SK-N-SH treated with all-trans-retinoic acid at 6 μM for 48 hours (cell line): ENCODE data around the gene COL24A1.

ENCODE experiments used
- ATAC-seq: fragments of 200-7000 bp; cut with Tn5 transposase; 3 replicates; pipeline ENCODE4 v1.9.1; 2020; ENCODE audit warnings: mild to moderate bottlenecking, moderate library complexity
- ARNTL ChIP-seq: fragments of 450-650 bp; formaldehyde crosslinking; IDR thresholded peaks from 2 replicates; pipeline ENCODE4 v1.5.0; 2020; ENCODE audit warnings: low read depth, mild to moderate bottlenecking, moderate library complexity, borderline replicate concordance
- CSDC2 ChIP-seq: fragments of 250-450 bp; sonication (Bioruptor Pico); IDR thresholded peaks from 2 replicates; pipeline ENCODE4 v1.5.0; 2020; ENCODE audit warnings: mild to moderate bottlenecking, moderate library complexity
- ESRRG ChIP-seq: fragments of 250-450 bp; sonication (Bioruptor Pico); IDR thresholded peaks from 2 replicates; pipeline ENCODE4 v1.6.1; 2021; ENCODE audit warnings: mild to moderate bottlenecking
- GLIS3 ChIP-seq: fragments of 250-450 bp; sonication (Bioruptor Pico); IDR thresholded peaks from 2 replicates; pipeline ENCODE4 v1.5.0; 2020; ENCODE audit warnings: mild to moderate bottlenecking, moderate library complexity
- ISL1 ChIP-seq: fragments of 250-450 bp; sonication (Bioruptor Pico); IDR thresholded peaks from 2 replicates; pipeline ENCODE4 v2.1.2; 2022; ENCODE audit warnings: mild to moderate bottlenecking, moderate library complexity
- RARB ChIP-seq: fragments of 250-450 bp; sonication (Bioruptor Pico); IDR thresholded peaks from 2 replicates; pipeline ENCODE4 v1.8.0; 2021; ENCODE audit warnings: mild to moderate bottlenecking, moderate library complexity
- SNAI2 ChIP-seq: fragments of 250-450 bp; sonication (Bioruptor Pico); IDR thresholded peaks from 2 replicates; pipeline ENCODE4 v1.5.0; 2020; ENCODE audit warnings: mild to moderate bottlenecking, moderate library complexity
- TCF4 ChIP-seq: fragments of 250-450 bp; sonication (Bioruptor Pico); IDR thresholded peaks from 2 replicates; pipeline ENCODE4 v1.8.0; 2021; ENCODE audit warnings: mild to moderate bottlenecking, moderate library complexity, borderline replicate concordance
- TOX ChIP-seq: fragments of 250-450 bp; sonication (Bioruptor Pico); IDR thresholded peaks from 2 replicates; pipeline ENCODE4 v1.8.0; 2021; ENCODE audit warnings: mild to moderate bottlenecking, moderate library complexity, borderline replicate concordance
- ZC3H10 ChIP-seq: fragments of 250-450 bp; sonication (Bioruptor Pico); IDR thresholded peaks from 2 replicates; pipeline ENCODE4 v1.5.1; 2021; ENCODE audit warnings: mild to moderate bottlenecking, moderate library complexity
- ZFP3 ChIP-seq: fragments of 250-450 bp; sonication (Bioruptor Pico); IDR thresholded peaks from 2 replicates; pipeline ENCODE4 v1.5.0; 2020; ENCODE audit warnings: mild to moderate bottlenecking, moderate library complexity
- ZFP30 ChIP-seq: fragments of 450-650 bp; formaldehyde crosslinking; IDR thresholded peaks from 2 replicates; pipeline ENCODE4 v1.5.0; 2022; ENCODE audit warnings: mild to moderate bottlenecking, moderate library complexity
- ZNF565 ChIP-seq: fragments of 450-650 bp; formaldehyde crosslinking; conservative IDR thresholded peaks from 2 replicates; pipeline ENCODE4 v1.5.0; 2020; ENCODE audit warnings: low read depth, mild to moderate bottlenecking, moderate library complexity
- ZNF70 ChIP-seq: fragments of 450-650 bp; formaldehyde crosslinking; IDR thresholded peaks from 2 replicates; pipeline ENCODE4 v1.5.0; 2020; ENCODE audit warnings: mild to moderate bottlenecking, moderate library complexity
- TF ChIP-seq, protein P1 (sequence below): fragments of 250-450 bp; sonication (Bioruptor Pico); IDR thresholded peaks from 2 replicates; pipeline ENCODE4 v1.5.0; 2020; ENCODE audit warnings: mild to moderate bottlenecking, moderate library complexity
- TF ChIP-seq, protein P2 (sequence below): fragments of 250-450 bp; sonication (Bioruptor Pico); IDR thresholded peaks from 2 replicates; pipeline ENCODE4 v1.8.0; 2020; ENCODE audit warnings: mild to moderate bottlenecking, moderate library complexity, borderline replicate concordance
- TF ChIP-seq, protein P3 (sequence below): fragments of 250-450 bp; sonication (Bioruptor Pico); IDR thresholded peaks from 2 replicates; pipeline ENCODE4 v1.5.1; 2020; ENCODE audit warnings: low read depth, mild to moderate bottlenecking, moderate library complexity
- TF ChIP-seq, protein P4 (sequence below): fragments of 250-450 bp; sonication (Bioruptor Pico); IDR thresholded peaks from 2 replicates; pipeline ENCODE4 v1.8.0; 2021; ENCODE audit warnings: low read depth, mild to moderate bottlenecking, moderate library complexity, borderline replicate concordance

The COL24A1 gene

DNA sequence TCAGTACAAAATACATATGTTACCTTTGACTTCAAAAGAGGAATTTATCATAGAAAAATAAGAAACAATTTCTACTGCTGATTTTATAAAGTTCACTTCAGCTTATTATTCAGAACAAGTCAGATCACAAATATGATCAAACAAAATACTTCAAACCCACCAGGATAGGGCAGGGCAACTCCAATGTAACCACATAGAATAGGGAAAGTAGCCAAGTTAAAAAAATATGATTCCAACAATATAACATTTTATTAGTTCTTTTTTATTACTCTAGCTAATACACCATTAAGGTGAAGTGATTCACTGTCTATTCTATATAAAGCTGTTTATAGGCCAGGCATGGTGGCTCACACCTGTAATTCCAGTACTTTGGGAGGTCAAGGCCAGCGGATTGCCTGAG, 393.8 kb downstream of the COL24A1 start (continued):
- TF ChIP-seq, protein P1, sequence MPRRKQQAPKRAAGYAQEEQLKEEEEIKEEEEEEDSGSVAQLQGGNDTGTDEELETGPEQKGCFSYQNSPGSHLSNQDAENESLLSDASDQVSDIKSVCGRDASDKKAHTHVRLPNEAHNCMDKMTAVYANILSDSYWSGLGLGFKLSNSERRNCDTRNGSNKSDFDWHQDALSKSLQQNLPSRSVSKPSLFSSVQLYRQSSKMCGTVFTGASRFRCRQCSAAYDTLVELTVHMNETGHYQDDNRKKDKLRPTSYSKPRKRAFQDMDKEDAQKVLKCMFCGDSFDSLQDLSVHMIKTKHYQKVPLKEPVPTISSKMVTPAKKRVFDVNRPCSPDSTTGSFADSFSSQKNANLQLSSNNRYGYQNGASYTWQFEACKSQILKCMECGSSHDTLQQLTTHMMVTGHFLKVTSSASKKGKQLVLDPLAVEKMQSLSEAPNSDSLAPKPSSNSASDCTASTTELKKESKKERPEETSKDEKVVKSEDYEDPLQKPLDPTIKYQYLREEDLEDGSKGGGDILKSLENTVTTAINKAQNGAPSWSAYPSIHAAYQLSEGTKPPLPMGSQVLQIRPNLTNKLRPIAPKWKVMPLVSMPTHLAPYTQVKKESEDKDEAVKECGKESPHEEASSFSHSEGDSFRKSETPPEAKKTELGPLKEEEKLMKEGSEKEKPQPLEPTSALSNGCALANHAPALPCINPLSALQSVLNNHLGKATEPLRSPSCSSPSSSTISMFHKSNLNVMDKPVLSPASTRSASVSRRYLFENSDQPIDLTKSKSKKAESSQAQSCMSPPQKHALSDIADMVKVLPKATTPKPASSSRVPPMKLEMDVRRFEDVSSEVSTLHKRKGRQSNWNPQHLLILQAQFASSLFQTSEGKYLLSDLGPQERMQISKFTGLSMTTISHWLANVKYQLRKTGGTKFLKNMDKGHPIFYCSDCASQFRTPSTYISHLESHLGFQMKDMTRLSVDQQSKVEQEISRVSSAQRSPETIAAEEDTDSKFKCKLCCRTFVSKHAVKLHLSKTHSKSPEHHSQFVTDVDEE (CRISPR knock-in tag), result no peak
- TF ChIP-seq SNAI2 (CRISPR knock-in tag) (no peak), CSDC2 (CRISPR knock-in tag) (no peak), RARB (CRISPR knock-in tag) (no peak)
- TF ChIP-seq, all 23 proteins: peak for 0

DNA sequence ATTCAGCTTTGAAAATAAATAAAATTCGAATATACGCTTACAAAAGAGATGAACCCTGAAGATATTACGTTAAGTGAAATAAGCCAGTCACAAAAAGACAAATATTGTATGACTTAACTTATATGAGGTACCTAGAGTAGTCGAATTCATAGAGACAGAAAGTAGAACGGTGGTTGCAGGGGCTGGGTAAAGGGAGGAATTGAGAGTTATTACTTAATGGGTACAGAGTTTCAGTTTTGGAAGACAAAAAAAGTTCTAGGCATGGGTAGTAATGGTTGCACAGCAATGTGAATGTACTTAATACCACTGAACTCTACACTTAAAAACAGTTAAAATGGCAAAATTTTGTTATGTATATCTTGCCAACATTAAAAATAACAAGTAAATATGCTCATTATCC, 399.7 kb downstream of the COL24A1 start:
- TF ChIP-seq CSDC2 (CRISPR knock-in tag) (no peak), ZNF70 (CRISPR knock-in tag) (no peak), ZFP30 (CRISPR knock-in tag) (no peak), ZNF565 (CRISPR knock-in tag) (no peak)
- TF ChIP-seq, protein P1 (CRISPR knock-in tag), result no peak
- TF ChIP-seq, protein P2, sequence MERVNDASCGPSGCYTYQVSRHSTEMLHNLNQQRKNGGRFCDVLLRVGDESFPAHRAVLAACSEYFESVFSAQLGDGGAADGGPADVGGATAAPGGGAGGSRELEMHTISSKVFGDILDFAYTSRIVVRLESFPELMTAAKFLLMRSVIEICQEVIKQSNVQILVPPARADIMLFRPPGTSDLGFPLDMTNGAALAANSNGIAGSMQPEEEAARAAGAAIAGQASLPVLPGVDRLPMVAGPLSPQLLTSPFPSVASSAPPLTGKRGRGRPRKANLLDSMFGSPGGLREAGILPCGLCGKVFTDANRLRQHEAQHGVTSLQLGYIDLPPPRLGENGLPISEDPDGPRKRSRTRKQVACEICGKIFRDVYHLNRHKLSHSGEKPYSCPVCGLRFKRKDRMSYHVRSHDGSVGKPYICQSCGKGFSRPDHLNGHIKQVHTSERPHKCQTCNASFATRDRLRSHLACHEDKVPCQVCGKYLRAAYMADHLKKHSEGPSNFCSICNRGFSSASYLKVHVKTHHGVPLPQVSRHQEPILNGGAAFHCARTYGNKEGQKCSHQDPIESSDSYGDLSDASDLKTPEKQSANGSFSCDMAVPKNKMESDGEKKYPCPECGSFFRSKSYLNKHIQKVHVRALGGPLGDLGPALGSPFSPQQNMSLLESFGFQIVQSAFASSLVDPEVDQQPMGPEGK (CRISPR knock-in tag), result no peak
- ATAC-seq, result no peak

DNA sequence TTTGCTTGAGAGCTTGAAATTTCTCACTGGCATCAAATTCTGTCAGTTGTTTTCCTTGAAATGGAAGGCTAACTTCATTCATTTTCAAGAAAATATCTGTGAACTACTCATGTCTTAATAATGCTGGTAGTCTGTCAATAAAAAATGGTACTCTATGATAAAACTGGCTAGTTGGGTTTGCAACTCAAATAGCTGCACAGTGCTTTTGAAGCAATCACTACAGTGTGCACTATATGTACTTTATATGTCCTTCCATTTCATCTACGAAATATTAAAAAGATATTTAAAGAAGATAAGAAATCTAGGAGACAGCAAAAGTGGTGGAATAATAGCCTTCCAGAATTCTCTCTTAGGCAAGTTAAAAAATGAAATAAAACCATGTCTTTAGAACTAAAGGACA, 408.5 kb downstream of the COL24A1 start:
- TF ChIP-seq, protein P3, sequence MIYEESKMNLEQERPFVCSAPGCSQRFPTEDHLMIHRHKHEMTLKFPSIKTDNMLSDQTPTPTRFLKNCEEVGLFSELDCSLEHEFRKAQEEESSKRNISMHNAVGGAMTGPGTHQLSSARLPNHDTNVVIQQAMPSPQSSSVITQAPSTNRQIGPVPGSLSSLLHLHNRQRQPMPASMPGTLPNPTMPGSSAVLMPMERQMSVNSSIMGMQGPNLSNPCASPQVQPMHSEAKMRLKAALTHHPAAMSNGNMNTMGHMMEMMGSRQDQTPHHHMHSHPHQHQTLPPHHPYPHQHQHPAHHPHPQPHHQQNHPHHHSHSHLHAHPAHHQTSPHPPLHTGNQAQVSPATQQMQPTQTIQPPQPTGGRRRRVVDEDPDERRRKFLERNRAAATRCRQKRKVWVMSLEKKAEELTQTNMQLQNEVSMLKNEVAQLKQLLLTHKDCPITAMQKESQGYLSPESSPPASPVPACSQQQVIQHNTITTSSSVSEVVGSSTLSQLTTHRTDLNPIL (CRISPR knock-in tag), result no peak
- TF ChIP-seq RARB (CRISPR knock-in tag), result no peak
- TF ChIP-seq ZFP30 (CRISPR knock-in tag), result no peak
- TF ChIP-seq SNAI2 (CRISPR knock-in tag), result no peak
- TF ChIP-seq ESRRG, result no peak
- no peak for TF ChIP-seq TOX (CRISPR knock-in tag)
- TF ChIP-seq, protein P4, sequence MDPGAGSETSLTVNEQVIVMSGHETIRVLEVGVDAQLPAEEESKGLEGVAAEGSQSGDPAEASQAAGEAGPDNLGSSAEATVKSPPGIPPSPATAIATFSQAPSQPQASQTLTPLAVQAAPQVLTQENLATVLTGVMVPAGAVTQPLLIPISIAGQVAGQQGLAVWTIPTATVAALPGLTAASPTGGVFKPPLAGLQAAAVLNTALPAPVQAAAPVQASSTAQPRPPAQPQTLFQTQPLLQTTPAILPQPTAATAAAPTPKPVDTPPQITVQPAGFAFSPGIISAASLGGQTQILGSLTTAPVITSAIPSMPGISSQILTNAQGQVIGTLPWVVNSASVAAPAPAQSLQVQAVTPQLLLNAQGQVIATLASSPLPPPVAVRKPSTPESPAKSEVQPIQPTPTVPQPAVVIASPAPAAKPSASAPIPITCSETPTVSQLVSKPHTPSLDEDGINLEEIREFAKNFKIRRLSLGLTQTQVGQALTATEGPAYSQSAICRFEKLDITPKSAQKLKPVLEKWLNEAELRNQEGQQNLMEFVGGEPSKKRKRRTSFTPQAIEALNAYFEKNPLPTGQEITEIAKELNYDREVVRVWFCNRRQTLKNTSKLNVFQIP, result no peak
- no peak for TF ChIP-seq ZNF70 (CRISPR knock-in tag)
- TF ChIP-seq ZC3H10 (CRISPR knock-in tag), result no peak
- no peak for TF ChIP-seq ISL1 (CRISPR knock-in tag)
- TF ChIP-seq, protein P2 (CRISPR knock-in tag), result no peak
- no peak for TF ChIP-seq TCF4 (CRISPR knock-in tag)
- TF ChIP-seq ZFP3 (CRISPR knock-in tag), result no peak
- no peak for TF ChIP-seq ARNTL
- no peak for TF ChIP-seq GLIS3 (CRISPR knock-in tag)
- TF ChIP-seq, all 23 proteins: peak for 0
- ATAC-seq, result no peak
